ENCODE results near the gene SRC. TPM values are rescaled to one million over a fixed set of nuclear protein-coding genes. Genes with fewer than 3 reads are reported as not detected.

Gene SRC
- total RNA-seq, 1 donor from 2014 or later: 15.4 TPM

GRCh38 chr20:37375227-37375626 is 29.3 kb downstream of the SRC start:
- peaks cover 35% of the 10 kb centered on the region for H3K79me2 ChIP-seq (ENCODE audit: low read depth)
- no peak overlapping the region for H3K4me3 ChIP-seq
- peaks cover 16% of the 10 kb centered on the region for H3F3A ChIP-seq (ENCODE audit: low read depth)
- H3K27me3 ChIP-seq: no peaks in the 10 kb centered on the region
- Mint-ChIP-seq H3K4me1 (peaks cover 12% of the 10 kb centered on the region), H3K9me3 (no peaks in the 10 kb centered on the region), H3K27me3 (ENCODE audit: insufficient read depth, low read depth) (no peaks in the 10 kb centered on the region), H3K36me3 (peaks cover 11% of the 10 kb centered on the region), H3K27ac (no peak overlapping the region), H3K4me3 (no peak overlapping the region)
- H2AFZ ChIP-seq (replicated peaks): no peak overlapping the region
- no peak overlapping the region for H3K9ac ChIP-seq
- DNase-seq (ENCODE audit: low spot score): no peak
- H4K20me1 ChIP-seq (ENCODE audit: low read depth): peaks cover 11% of the 10 kb centered on the region
- no peaks in the 10 kb centered on the region for H3K4me1 ChIP-seq
- H3K4me2 ChIP-seq: no peak overlapping the region
- H3K36me3 ChIP-seq: no peaks in the 10 kb centered on the region
- TF ChIP-seq EZH2 (IDR thresholded peaks at IDR 0.05) (no peak), EZH2phosphoT487 (IDR thresholded peaks at IDR 0.05) (no peak), CTCF (IDR thresholded peaks at IDR 0.05) (no peak)
- H3K9me3 ChIP-seq (ENCODE audit: low read depth): no peaks in the 10 kb centered on the region
- H3K27ac ChIP-seq: no peak overlapping the region

- H3K27me3 Mint-ChIP-seq (ENCODE audit: insufficient read depth, low read depth): no peaks in the 10 kb centered on the region
- no peak for TF ChIP-seq CTCF (IDR thresholded peaks at IDR 0.05)
- no peak for TF ChIP-seq EZH2phosphoT487 (IDR thresholded peaks at IDR 0.05)
- no peak for TF ChIP-seq EZH2 (IDR thresholded peaks at IDR 0.05)
- no peak for DNase-seq (ENCODE audit: low spot score)
- Histone ChIP-seq H3K27ac (no peak overlapping the region), H3K79me2 (ENCODE audit: low read depth) (peaks cover 30% of the 10 kb centered on the region), H3K36me3 (no peaks in the 10 kb centered on the region), H4K20me1 (ENCODE audit: low read depth) (peaks cover 10% of the 10 kb centered on the region), H3F3A (ENCODE audit: low read depth) (peaks cover 17% of the 10 kb centered on the region), H2AFZ (replicated peaks) (no peak overlapping the region), H3K9ac (no peak overlapping the region), H3K27me3 (no peaks in the 10 kb centered on the region), H3K4me1 (no peaks in the 10 kb centered on the region), H3K4me3 (no peak overlapping the region), H3K4me2 (no peak overlapping the region), H3K9me3 (ENCODE audit: low read depth) (no peaks in the 10 kb centered on the region)
- H3K4me1 Mint-ChIP-seq: peaks cover 15% of the 10 kb centered on the region
- H3K4me3 Mint-ChIP-seq: no peak overlapping the region
- H3K27ac Mint-ChIP-seq: no peak overlapping the region
- H3K9me3 Mint-ChIP-seq: no peaks in the 10 kb centered on the region
- H3K36me3 Mint-ChIP-seq: peaks cover 11% of the 10 kb centered on the region
Measured at GRCh38 chr20:37376324-37376723, 30.4 kb downstream of the SRC start.

- no peaks in the 10 kb centered on the region for H3K27me3 ChIP-seq
- Mint-ChIP-seq H3K27me3 (ENCODE audit: insufficient read depth, low read depth) (no peaks in the 10 kb centered on the region), H3K4me3 (no peak overlapping the region), H3K36me3 (peaks cover 11% of the 10 kb centered on the region), H3K4me1 (peaks cover 15% of the 10 kb centered on the region), H3K27ac (no peak overlapping the region), H3K9me3 (no peaks in the 10 kb centered on the region)
- H2AFZ ChIP-seq (replicated peaks): no peak overlapping the region
- H3K4me3 ChIP-seq: no peak overlapping the region
- no peak for TF ChIP-seq CTCF (IDR thresholded peaks at IDR 0.05)
- no peak for DNase-seq (ENCODE audit: low spot score)
- no peak overlapping the region for H3K4me2 ChIP-seq
- no peaks in the 10 kb centered on the region for H3K36me3 ChIP-seq
- H3K27ac ChIP-seq: no peak overlapping the region
- no peaks in the 10 kb centered on the region for H3K9me3 ChIP-seq (ENCODE audit: low read depth)
- H3F3A ChIP-seq (ENCODE audit: low read depth): peaks cover 21% of the 10 kb centered on the region
- H3K9ac ChIP-seq: no peak overlapping the region
- no peaks in the 10 kb centered on the region for H3K4me1 ChIP-seq
- peaks cover 15% of the 10 kb centered on the region for H4K20me1 ChIP-seq (ENCODE audit: low read depth)
- peaks cover 30% of the 10 kb centered on the region for H3K79me2 ChIP-seq (ENCODE audit: low read depth)
Measured at GRCh38 chr20:37376791-37377190, 30.9 kb downstream of the SRC start.
